SK-N-SH (cell line): ENCODE data around the gene MUC5AC. TPM values are rescaled to one million over a fixed set of nuclear protein-coding genes. Genes with fewer than 3 reads are reported as not detected.

Source experiments
- CTCF ChIA-PET: fragments of 300-600, 350-600 bp; formaldehyde crosslinking; extraction: SDS; loops from one replicate; lab custom pipeline; 2021; lab: Yijun Ruan, JAX
- POLR2A ChIA-PET: fragments of 350-600 bp; sonication (Branson Sonifier 250); formaldehyde crosslinking; extraction: SDS; loops from one replicate; lab custom pipeline; 2020; ENCODE audit warnings: antibody characterized with exemption, inconsistent platforms; lab: Yijun Ruan, JAX
- DNase-seq: peaks from one replicate; pipeline ENCODE4 v3.0.0; 2012
- H2AFZ ChIP-seq: fragments of 200-600 bp; sonication (generic); 2 replicates; pipeline ENCODE4 v1.8.1; 2016; ENCODE audit warnings: antibody characterized with exemption, mild to moderate bottlenecking, low read depth
- H3F3A ChIP-seq: fragments of 200-600 bp; sonication (generic); replicated peaks from 2 replicates; pipeline ENCODE3; 2016; ENCODE audit warnings: antibody characterized with exemption, mild to moderate bottlenecking; ENCODE audit not compliant: insufficient read depth
- H3K27ac ChIP-seq, 2 experiments: fragments of 200-500 bp in 1 of 2; fragments of 200-600 bp in 1 of 2; sonication (Bioruptor generic) in 1 of 2; sonication (generic), shearing (Covaris generic) in 1 of 2; 2 replicates each; pipeline versions ENCODE4 v1.5.1 to v1.6.1; 2014 to 2016; ENCODE audit warnings: low read depth in 2 of 2, inconsistent platforms in 1 of 2, low read length in 1 of 2, mild to moderate bottlenecking in 1 of 2, mixed read lengths in 1 of 2
- H3K27me3 ChIP-seq: fragments of 200-600 bp; sonication (generic), shearing (Covaris generic); 2 replicates; pipeline ENCODE4 v1.6.1; 2016; ENCODE audit warnings: mixed run types; ENCODE audit not compliant: insufficient read depth
- H3K36me3 ChIP-seq, 2 experiments: fragments of 200-500 bp in 1 of 2; fragments of 200-600 bp in 1 of 2; sonication (Bioruptor generic) in 1 of 2; sonication (generic) in 1 of 2; replicated peaks in 1 of 2; 2 replicates each; pipeline versions ENCODE3 to v1.5.1; 2014 to 2016; ENCODE audit warnings: low read length in 1 of 2, mild to moderate bottlenecking in 1 of 2; ENCODE audit not compliant: insufficient read depth in 2 of 2, control insufficient read depth in 1 of 2
- H3K4me1 ChIP-seq, 2 experiments: fragments of 200-500 bp in 1 of 2; fragments of 200-600 bp in 1 of 2; sonication (Bioruptor generic) in 1 of 2; sonication (generic), shearing (Covaris generic) in 1 of 2; 2 replicates each; pipeline versions ENCODE4 v1.5.1 to v1.6.1; 2014 to 2016; ENCODE audit warnings: low read depth in 1 of 2, low read length in 1 of 2, mixed run types in 1 of 2; ENCODE audit not compliant: insufficient read depth in 2 of 2, control insufficient read depth in 1 of 2
- H3K4me2 ChIP-seq: fragments of 200-600 bp; sonication (generic), shearing (Covaris generic); 2 replicates; pipeline ENCODE4 v1.6.1; 2017; ENCODE audit warnings: mixed run types
- H3K4me3 ChIP-seq, 2 experiments: fragments of 200-500 bp in 1 of 2; fragments of 200-600 bp in 1 of 2; sonication (Bioruptor generic) in 1 of 2; sonication (generic), shearing (Covaris generic) in 1 of 2; 2 replicates each; pipeline versions ENCODE4 v1.5.1 to v1.8.1; 2014 to 2016; ENCODE audit warnings: low read depth in 2 of 2, inconsistent platforms in 1 of 2, low read length in 1 of 2, mild to moderate bottlenecking in 1 of 2, mixed read lengths in 1 of 2, moderate library complexity in 1 of 2
- H3K79me2 ChIP-seq: fragments of 200-600 bp; sonication (generic); 2 replicates; pipeline ENCODE4 v1.8.1; 2017; ENCODE audit warnings: mild to moderate bottlenecking; ENCODE audit not compliant: insufficient read depth
- H3K9ac ChIP-seq: fragments of 200-600 bp; sonication (generic); 2 replicates; pipeline ENCODE4 v1.6.1; 2017; ENCODE audit warnings: mixed run types
- H3K9me2 ChIP-seq: fragments of 200-600 bp; sonication (generic); 2 replicates; pipeline ENCODE4 v1.6.1; 2017; ENCODE audit warnings: mixed run types
- H3K9me3 ChIP-seq: fragments of 200-600 bp; sonication (generic); 2 replicates; pipeline ENCODE4 v1.6.1; 2017; ENCODE audit warnings: mixed run types, mild to moderate bottlenecking, moderate library complexity
- H4K20me1 ChIP-seq: fragments of 200-600 bp; sonication (generic); 2 replicates; pipeline ENCODE4 v1.6.1; 2017; ENCODE audit warnings: mild to moderate bottlenecking, mixed run types; ENCODE audit not compliant: insufficient read depth
- CTCF ChIP-seq: fragments of 200-600 bp; sonication (generic); IDR thresholded peaks from 2 replicates; pipeline ENCODE4 v1.6.1; 2017; ENCODE audit warnings: antibody characterized with exemption, mild to moderate bottlenecking, moderate library complexity
- ELF1 ChIP-seq: IDR thresholded peaks from 2 replicates; pipeline ENCODE4 v1.4.0; 2012
- EZH2phosphoT487 ChIP-seq: fragments of 200-600 bp; sonication (generic); IDR thresholded peaks from 2 replicates; pipeline ENCODE4 v1.6.1; 2017; ENCODE audit warnings: low read depth, mixed run types, mild to moderate bottlenecking, antibody characterized with exemption, moderate library complexity, borderline replicate concordance
- FOXJ3 ChIP-seq: sonication (generic); formaldehyde crosslinking; IDR thresholded peaks from 2 replicates; pipeline ENCODE4 v1.5.1; 2020; ENCODE audit warnings: mild to moderate bottlenecking, missing genetic modification reagents
- GABPA ChIP-seq: IDR thresholded peaks from 2 replicates; pipeline ENCODE4 v1.4.0; 2012; ENCODE audit warnings: low read depth, mild to moderate bottlenecking
- IRF3 ChIP-seq: fragments of 150-350 bp; IDR thresholded peaks from 2 replicates; pipeline ENCODE4 v1.6.1; 2016; ENCODE audit warnings: mild to moderate bottlenecking, low read depth, low read length
- POLR2AphosphoS5 ChIP-seq: IDR thresholded peaks from 2 replicates; pipeline ENCODE4 v1.6.1; 2012; ENCODE audit warnings: low read depth, low read length
- TAF1 ChIP-seq: IDR thresholded peaks from 2 replicates; pipeline ENCODE4 v1.6.1; 2012; ENCODE audit warnings: low read depth, mild to moderate bottlenecking, low read length, moderate library complexity, borderline replicate concordance
- USF1 ChIP-seq: IDR thresholded peaks from 2 replicates; pipeline ENCODE4 v1.4.0; 2012; ENCODE audit warnings: low read depth, borderline replicate concordance
- YY1 ChIP-seq: IDR thresholded peaks from 2 replicates; pipeline ENCODE4 v1.4.0; 2012; ENCODE audit warnings: low read depth, mild to moderate bottlenecking
- ZBTB33 ChIP-seq: IDR thresholded peaks from 2 replicates; pipeline ENCODE4 v1.4.0; 2012; ENCODE audit warnings: low read depth, borderline replicate concordance
- WGBS: methylation state at CpG from one replicate; pipeline ENCODE4 v1.1.6; 2017; ENCODE audit warnings: low lambda C conversion rate; 5-methylcytosine and 5-hydroxymethylcytosine counted together
- polyA plus RNA-seq, 3 experiments: library from polyadenylated mRNA; depleted of rRNA; stranded (reverse); fragments of >200 nt; gene quantifications; 2 replicates each; pipeline ENCODE4 v1.2.3, GENCODE V29; 2012

The MUC5AC gene
- polyA plus RNA-seq, 1 of the 3 experiments (the other 2 are of a cell fraction), result not detected

- no peak for TF ChIP-seq FOXJ3 (CRISPR knock-in tag)
- TF ChIP-seq ZBTB33, result no peak
- no peak for TF ChIP-seq POLR2AphosphoS5
- TF ChIP-seq EZH2phosphoT487, result no peak
- no peak for TF ChIP-seq IRF3
- CTCF ChIA-PET, result no interaction called here
These were observed 13.7 kb downstream of the MUC5AC start for GRCh38 chr11:1171223-1171984.

GRCh38 chr11:1171985-1172728, 14.4 kb downstream of the MUC5AC start:
- Histone ChIP-seq H3K27ac (no peak overlapping the region), H3K9me2 (no peaks in the 10 kb centered on the region), H3K4me3 (no peak overlapping the region), H3K9me3 (no peaks in the 10 kb centered on the region), H3K79me2 (no peaks in the 10 kb centered on the region), H3K27me3 (no peaks in the 10 kb centered on the region), H3K36me3 (no peaks in the 10 kb centered on the region), H2AFZ (no peak overlapping the region), H3K4me2 (no peak overlapping the region), H3K9ac (no peak overlapping the region), H4K20me1 (no peaks in the 10 kb centered on the region), H3K4me1 (no peaks in the 10 kb centered on the region), H3F3A (peaks cover 4% of the 10 kb centered on the region)
- DNase-seq, result no peak
- ChIA-PET CTCF (no interaction called here), POLR2A (no interaction called here)
- TF ChIP-seq FOXJ3 (CRISPR knock-in tag) (no peak), CTCF (no peak), ELF1 (no peak), GABPA (no peak), ZBTB33 (no peak), YY1 (no peak), USF1 (no peak), TAF1 (no peak)
- 71% methylated on average over 8 of the region's 22 CpGs for WGBS

More at GRCh38 chr11:1171223-1171984, 13.7 kb downstream of the MUC5AC start:
- no peak for DNase-seq
- Histone ChIP-seq H3F3A (peaks cover 4% of the 10 kb centered on the region), H3K4me3 (no peak overlapping the region), H3K9ac (no peak overlapping the region), H4K20me1 (no peaks in the 10 kb centered on the region), H3K27me3 (no peaks in the 10 kb centered on the region), H2AFZ (no peak overlapping the region), H3K4me1 (no peaks in the 10 kb centered on the region), H3K4me2 (no peak overlapping the region), H3K9me3 (no peaks in the 10 kb centered on the region), H3K36me3 (no peaks in the 10 kb centered on the region), H3K9me2 (no peaks in the 10 kb centered on the region), H3K79me2 (no peaks in the 10 kb centered on the region), H3K27ac (no peak overlapping the region)
- WGBS, result 30% methylated on average over 2 of the region's 3 CpGs
- POLR2A ChIA-PET, result no interaction called here
